ENCODE data around the gene AQP12A.

DNA sequence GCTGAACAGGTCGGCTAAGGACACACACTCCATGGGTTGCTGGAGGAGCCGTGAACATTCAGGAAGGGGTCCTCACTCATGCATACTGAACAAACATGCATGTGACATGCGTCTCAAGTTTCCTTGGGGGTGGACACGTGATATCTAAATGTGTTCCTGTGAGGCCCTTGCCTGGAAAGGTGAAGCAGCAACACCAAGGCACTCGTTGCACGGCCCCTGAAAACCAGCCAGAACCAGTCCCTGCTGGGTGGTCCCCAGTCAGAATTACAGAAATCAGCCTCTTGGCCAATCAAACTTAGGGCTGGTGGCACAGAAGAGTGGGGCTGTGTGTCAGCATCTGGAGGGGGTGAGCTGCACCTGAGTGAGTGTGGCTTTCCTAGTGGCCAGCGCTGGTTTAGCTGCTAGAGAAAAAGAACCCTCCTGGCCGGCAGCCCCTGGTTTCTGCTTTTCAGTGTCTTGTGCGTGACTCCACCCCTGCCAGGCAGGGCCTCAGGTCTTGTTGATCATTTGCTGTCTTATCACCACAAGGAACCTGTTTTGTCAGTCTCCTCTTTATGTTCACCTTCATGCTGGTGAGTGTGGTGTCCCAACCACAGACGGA lies 5.8 kb upstream of the AQP12A start:
- TF ChIP-seq, protein P1, sequence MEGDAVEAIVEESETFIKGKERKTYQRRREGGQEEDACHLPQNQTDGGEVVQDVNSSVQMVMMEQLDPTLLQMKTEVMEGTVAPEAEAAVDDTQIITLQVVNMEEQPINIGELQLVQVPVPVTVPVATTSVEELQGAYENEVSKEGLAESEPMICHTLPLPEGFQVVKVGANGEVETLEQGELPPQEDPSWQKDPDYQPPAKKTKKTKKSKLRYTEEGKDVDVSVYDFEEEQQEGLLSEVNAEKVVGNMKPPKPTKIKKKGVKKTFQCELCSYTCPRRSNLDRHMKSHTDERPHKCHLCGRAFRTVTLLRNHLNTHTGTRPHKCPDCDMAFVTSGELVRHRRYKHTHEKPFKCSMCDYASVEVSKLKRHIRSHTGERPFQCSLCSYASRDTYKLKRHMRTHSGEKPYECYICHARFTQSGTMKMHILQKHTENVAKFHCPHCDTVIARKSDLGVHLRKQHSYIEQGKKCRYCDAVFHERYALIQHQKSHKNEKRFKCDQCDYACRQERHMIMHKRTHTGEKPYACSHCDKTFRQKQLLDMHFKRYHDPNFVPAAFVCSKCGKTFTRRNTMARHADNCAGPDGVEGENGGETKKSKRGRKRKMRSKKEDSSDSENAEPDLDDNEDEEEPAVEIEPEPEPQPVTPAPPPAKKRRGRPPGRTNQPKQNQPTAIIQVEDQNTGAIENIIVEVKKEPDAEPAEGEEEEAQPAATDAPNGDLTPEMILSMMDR (IDR thresholded peaks at IDR 0.05) = no peak
- TF ChIP-seq POLR2A (IDR thresholded peaks at IDR 0.05; ENCODE audit: low read depth) = no peak

All from esophagus muscularis mucosa (tissue), 3 donors.